Peyer's patch (tissue), 4 donors: Measurements from ENCODE around the gene MAGEA2B.
"Not testable (repeated sequence)": the region's sequence is repeated elsewhere in the genome, so short reads cannot be mapped to it uniquely, and the experiment has no call there.

Experiments
- CTCF ChIP-seq, 6 experiments: fragments of 450-650 bp in 4 of 6; fragments of 200-600 bp in 2 of 6; sonication (generic) in 1 of 6; IDR thresholded peaks; one replicate each; pipeline ENCODE4 v1.5.1; 2017 to 2019; ENCODE audit warnings: antibody characterized with exemption in 6 of 6, mild to moderate bottlenecking in 3 of 6, moderate library complexity in 1 of 6
- POLR2A ChIP-seq, 2 donors: fragments of 450-650 bp; IDR thresholded peaks; one replicate each; pipeline ENCODE4 v1.5.1; 2017; ENCODE audit warnings: antibody characterized with exemption in 2 of 2, mild to moderate bottlenecking in 2 of 2, moderate library complexity in 2 of 2

- TF ChIP-seq CTCF, POLR2A (IDR thresholded peaks at IDR 0.05): not testable (repeated sequence)
Observed at GRCh38 chrX:152753686-152754650, 39.5 kb downstream of the MAGEA2B start, which contains the start of gene MAGEA2.
